GM18870 (cell line): ENCODE data around the gene RPLP1.

Experiments used
- ATAC-seq: cut with Tn5 transposase; IDR thresholded peaks from one replicate; pipeline ENCODE4 v1.9.1; 2021; ENCODE audit warnings: moderate library complexity; ENCODE audit not compliant: unreplicated experiment

RPLP1 gene

DNA sequence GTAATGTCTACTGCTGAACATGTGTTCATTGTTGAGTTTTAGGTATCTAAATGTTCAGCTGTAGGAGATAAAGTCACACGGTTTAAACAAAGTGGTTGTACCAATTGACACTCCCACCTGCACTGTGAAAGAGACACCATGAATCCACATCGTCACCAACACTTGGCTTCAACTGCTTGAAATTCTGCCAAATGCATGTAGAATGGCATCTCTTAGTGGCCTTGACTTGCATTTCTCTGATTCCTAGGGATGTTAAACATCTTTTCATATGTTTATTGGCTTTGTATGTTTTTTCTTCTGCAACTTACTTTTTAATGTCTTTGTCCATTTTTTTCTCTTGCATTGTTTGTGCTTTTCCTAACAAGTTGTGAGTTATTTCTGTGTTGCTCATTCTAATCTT is 43.4 kb downstream of the RPLP1 start:
- ATAC-seq: no peak

- ATAC-seq: no peak
Observed at GRCh38 chr15:69497076-69497475, 44.5 kb downstream of the RPLP1 start.

GRCh38 chr15:69497667-69498066 is 45.0 kb downstream of the RPLP1 start:
- ATAC-seq: no peak

DNA sequence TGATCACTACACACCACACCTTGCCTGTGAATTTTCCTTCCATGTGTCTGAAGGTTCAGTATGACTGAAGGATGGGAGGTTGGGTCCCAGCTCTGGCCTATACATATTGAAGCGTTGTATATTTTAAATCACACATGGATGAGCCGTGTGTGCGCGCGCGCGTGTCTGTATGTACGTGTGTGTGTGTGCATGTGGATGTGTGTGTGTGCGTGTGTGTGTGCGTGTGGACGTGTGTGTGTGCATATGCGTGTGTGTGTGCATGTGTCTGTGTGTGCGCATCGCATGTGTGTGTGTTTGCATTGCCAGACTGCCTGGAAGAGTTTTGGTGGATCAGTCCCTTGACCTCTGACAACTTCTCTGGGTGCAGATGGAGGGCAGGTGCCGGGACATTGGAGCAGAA is 45.7 kb downstream of the RPLP1 start:
- no peak for ATAC-seq

DNA sequence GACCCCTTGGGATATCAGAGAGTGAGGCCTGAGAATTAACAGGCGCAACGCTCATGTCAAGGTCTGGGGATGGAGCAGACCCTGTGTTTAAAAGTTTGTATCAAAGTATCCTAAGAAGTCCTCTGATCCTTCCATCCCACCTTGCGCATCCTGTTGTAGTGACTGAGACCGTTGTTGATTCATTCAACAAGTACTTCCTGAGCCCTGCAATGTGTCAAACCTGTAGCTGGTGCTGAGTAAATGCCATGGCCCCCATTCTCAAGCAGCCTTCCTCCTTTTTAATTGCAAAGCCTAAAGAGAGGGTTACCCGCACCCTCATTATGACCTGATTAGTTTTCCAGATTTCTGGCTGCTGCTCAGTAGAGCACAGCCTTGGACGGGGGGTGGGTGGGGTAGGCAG is 46.4 kb downstream of the RPLP1 start:
- no peak for ATAC-seq

- no peak for ATAC-seq
Observed at GRCh38 chr15:69499521-69500211, 47.0 kb downstream of the RPLP1 start.

- no peak for ATAC-seq
Observed at GRCh38 chr15:69500339-69500738, 47.7 kb downstream of the RPLP1 start.

- no peak for ATAC-seq
Observed at GRCh38 chr15:69501456-69501855, 48.8 kb downstream of the RPLP1 start.

DNA sequence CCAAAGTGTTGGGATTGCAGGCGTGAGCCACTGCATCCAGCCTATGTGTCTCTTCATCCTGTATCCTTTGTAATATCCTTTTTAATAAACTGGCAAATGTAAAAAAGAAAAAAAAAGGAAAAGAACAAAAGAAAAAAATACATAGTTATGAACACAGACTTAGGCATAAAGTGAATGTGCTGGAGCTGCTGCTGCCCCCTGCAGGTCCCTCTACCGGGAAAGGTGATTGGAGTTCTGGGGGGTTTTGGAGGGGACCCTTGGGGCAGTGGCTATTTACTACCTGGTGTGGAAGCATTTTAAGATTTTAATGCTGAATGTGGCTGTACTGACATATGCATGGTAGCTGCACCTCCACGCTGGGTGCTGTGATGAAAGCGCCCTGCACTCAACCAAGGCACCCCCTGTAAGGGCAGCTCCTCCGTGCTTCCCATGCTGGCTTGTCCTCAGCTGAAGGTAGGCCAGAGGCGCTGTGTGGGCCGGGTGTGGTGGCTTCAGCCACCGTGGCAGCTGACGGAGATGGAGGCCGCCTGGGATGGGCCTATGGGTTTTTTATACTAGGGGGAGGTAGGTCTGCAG is 49.9 kb downstream of the RPLP1 start:
- no peak for ATAC-seq

DNA sequence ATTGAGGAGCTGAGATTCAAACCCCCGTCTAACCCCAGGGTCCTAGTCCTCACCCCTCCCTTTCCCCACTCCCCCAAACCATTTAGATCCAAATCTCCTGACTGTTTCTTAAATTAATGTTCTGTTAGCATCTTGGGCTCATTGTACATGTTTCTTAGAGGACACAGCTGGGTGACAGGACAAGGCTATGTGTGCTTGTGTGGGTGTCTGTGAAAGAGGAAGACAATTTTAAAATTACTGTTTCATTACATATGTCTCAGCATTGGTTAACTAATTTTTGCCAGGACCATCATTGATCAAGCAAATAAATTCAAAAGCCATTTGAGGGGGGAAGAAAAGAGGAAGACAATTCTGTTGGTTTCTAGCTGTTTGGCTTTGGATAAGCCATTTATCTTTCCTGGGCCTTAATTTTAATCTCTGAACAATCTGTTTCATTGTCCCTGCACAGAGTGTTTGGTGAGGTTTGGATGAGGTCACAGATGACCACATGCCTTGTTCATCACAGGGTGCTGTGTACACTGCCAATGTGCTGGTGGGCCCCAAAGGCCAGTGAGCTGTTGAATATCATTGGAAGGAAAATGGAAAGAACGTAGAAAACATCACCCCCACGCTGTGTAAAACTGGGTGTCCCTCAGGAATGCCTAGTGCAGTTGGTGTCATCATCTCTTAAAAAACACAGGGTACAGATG is 51.9 kb downstream of the RPLP1 start:
- no peak for ATAC-seq
